Upper lobe of right lung (tissue), 1 donor: ENCODE data around the gene SWT1. TPM values are rescaled to one million over a fixed set of nuclear protein-coding genes. Genes with fewer than 3 reads are reported as not detected.
"Not testable (repeated sequence)": the region's sequence is repeated elsewhere in the genome, so short reads cannot be mapped to it uniquely, and the experiment has no call there.

Experiments
- ATAC-seq: fragments of 200-7000 bp; cut with Tn5 transposase; one replicate; pipeline ENCODE4 v1.9.1; 2020; ENCODE audit warnings: mild to moderate bottlenecking, moderate library complexity
- DNase-seq: peaks from one replicate; pipeline ENCODE4 v3.0.0-alpha.2; 2020
- H3K27ac ChIP-seq: fragments of 200-600 bp; one replicate; pipeline ENCODE4 v1.8.0; 2022
- H3K27me3 ChIP-seq: fragments of 200-600 bp; one replicate; pipeline ENCODE4 v1.8.0; 2022; ENCODE audit warnings: mild to moderate bottlenecking
- H3K36me3 ChIP-seq: fragments of 200-600 bp; one replicate; pipeline ENCODE4 v1.8.0; 2022
- H3K4me1 ChIP-seq: fragments of 200-600 bp; one replicate; pipeline ENCODE4 v1.8.0; 2022
- H3K4me3 ChIP-seq: fragments of 200-600 bp; one replicate; pipeline ENCODE4 v1.8.0; 2022; ENCODE audit warnings: mild to moderate bottlenecking
- H3K9me3 ChIP-seq: fragments of 200-600 bp; one replicate; pipeline ENCODE4 v1.8.0; 2022
- CTCF ChIP-seq: fragments of 200-600 bp; IDR thresholded peaks from one replicate; pipeline ENCODE4 v1.8.0; 2022; ENCODE audit warnings: antibody characterized with exemption
- intact Hi-C: fragments of 100-400 bp; cut with DNase I; formaldehyde crosslinking; loops from one replicate; pipeline ENCODE4 v1.11.0; 2022
- total RNA-seq: library from RNA; stranded (reverse); fragmentation: NEBNext Ultra II Directional; extraction: Animal tissue kit (Norgen Biotek cat#: 25700); gene quantifications from one replicate; pipeline ENCODE4 v1.2.1, GENCODE V29; 2021
- donor health status: DM: no; HTN: yes; CAD: no; lungs with severe emphysema.

The SWT1 gene
- total RNA-seq, 1 donor from 2014 or later = 7.2 TPM

- DNase-seq (no peak), ATAC-seq (no peak)
- peak overlapping the region; percentile 96 for H3K27ac ChIP-seq
- H3K4me3 ChIP-seq = peak overlapping the region; percentile 95
- H3K4me1 ChIP-seq = peaks cover 21% of the 10 kb centered on the region
- no peak for TF ChIP-seq CTCF
- no peaks in the 10 kb centered on the region for H3K27me3 ChIP-seq
- intact Hi-C loops = no loop called here
- H3K36me3 ChIP-seq = no peaks in the 10 kb centered on the region
- H3K9me3 ChIP-seq = no peaks in the 10 kb centered on the region
These were observed 161.6 kb downstream of the SWT1 start for GRCh38 chr1:185318431-185319138.

- intact Hi-C loops = no loop called here
- H3K27me3 ChIP-seq = no peaks in the 10 kb centered on the region
- DNase-seq = no peak
- ATAC-seq = no peak
- H3K27ac ChIP-seq = no peak overlapping the region
- H3K4me1 ChIP-seq = peaks cover 19% of the 10 kb centered on the region
- H3K9me3 ChIP-seq = no peaks in the 10 kb centered on the region
- no peak for TF ChIP-seq CTCF
- no peaks in the 10 kb centered on the region for H3K36me3 ChIP-seq
- no peak overlapping the region for H3K4me3 ChIP-seq
These were observed 162.1 kb downstream of the SWT1 start for GRCh38 chr1:185319139-185319475.

- H3K4me1 ChIP-seq, H3K4me3 ChIP-seq, ATAC-seq, intact Hi-C loops, H3K9me3 ChIP-seq, H3K36me3 ChIP-seq, DNase-seq, H3K27me3 ChIP-seq, H3K27ac ChIP-seq: not testable (repeated sequence)
These were observed 164.1 kb downstream of the SWT1 start for GRCh38 chr1:185321104-185321503.

- DNase-seq, H3K9me3 ChIP-seq, H3K36me3 ChIP-seq, ATAC-seq, H3K4me1 ChIP-seq, intact Hi-C loops, H3K4me3 ChIP-seq, H3K27me3 ChIP-seq, H3K27ac ChIP-seq: not testable (repeated sequence)
These were observed 164.8 kb downstream of the SWT1 start for GRCh38 chr1:185321653-185322221.

- H3K27me3 ChIP-seq = no peaks in the 10 kb centered on the region
- intact Hi-C loops = no loop called here
- H3K27ac ChIP-seq = no peak overlapping the region
- no peaks in the 10 kb centered on the region for H3K9me3 ChIP-seq
- TF ChIP-seq CTCF = no peak
- H3K4me1 ChIP-seq = peaks cover 4% of the 10 kb centered on the region
- H3K4me3 ChIP-seq = no peak overlapping the region
- ATAC-seq (no peak), DNase-seq (no peak)
- H3K36me3 ChIP-seq = no peaks in the 10 kb centered on the region
These were observed 165.7 kb downstream of the SWT1 start for GRCh38 chr1:185322636-185323035.

- no peak for DNase-seq
- Histone ChIP-seq H3K4me3 (no peak overlapping the region), H3K9me3 (no peaks in the 10 kb centered on the region), H3K27ac (no peak overlapping the region), H3K27me3 (no peaks in the 10 kb centered on the region), H3K4me1 (no peaks in the 10 kb centered on the region), H3K36me3 (no peaks in the 10 kb centered on the region)
- no peak for TF ChIP-seq CTCF
- ATAC-seq = no peak
- intact Hi-C loops = no loop called here
These were observed 167.2 kb downstream of the SWT1 start for GRCh38 chr1:185324118-185324517.
